HL-60 (cell line): ENCODE measurements around the gene KRT2.

Experiments
- DNase-seq, 2 experiments: peaks; one replicate each; pipeline ENCODE4 v3.0.0-alpha.2; 2010 to 2020; ENCODE audit warnings: low read depth in 1 of 2, low spot score in 1 of 2
- H3K27ac ChIP-seq: fragments of 250-450 bp; sonication (Bioruptor Pico); replicated peaks from 2 replicates; pipeline ENCODE4 v1.5.1; 2020; ENCODE audit warnings: mild to moderate bottlenecking, moderate library complexity
- H3K27me3 ChIP-seq: fragments of 250-450 bp; sonication (Bioruptor Pico); 2 replicates; pipeline ENCODE4 v1.5.1; 2021; ENCODE audit warnings: mild to moderate bottlenecking, moderate library complexity; ENCODE audit not compliant: insufficient read depth, poor library complexity, severe bottlenecking
- H3K4me3 ChIP-seq: replicated peaks from 2 replicates; pipeline ENCODE4 v1.5.1; 2011; ENCODE audit warnings: mild to moderate bottlenecking, control low read depth, low read length; ENCODE audit not compliant: insufficient read depth
- CTCF ChIP-seq: IDR thresholded peaks from one replicate; pipeline ENCODE4 v1.5.1; 2011; ENCODE audit warnings: low read length, control low read depth, inconsistent platforms; ENCODE audit not compliant: insufficient read depth
- GABPA ChIP-seq: IDR thresholded peaks from 2 replicates; pipeline ENCODE4 v1.6.1; 2012; ENCODE audit warnings: low read depth
- POLR2AphosphoS5 ChIP-seq: IDR thresholded peaks from 2 replicates; pipeline ENCODE4 v1.6.1; 2012; ENCODE audit warnings: low read depth
- REST ChIP-seq: IDR thresholded peaks from 2 replicates; pipeline ENCODE4 v1.6.1; 2012; ENCODE audit warnings: low read depth; ENCODE audit not compliant: insufficient replicate concordance
- SPI1 ChIP-seq: IDR thresholded peaks from 2 replicates; pipeline ENCODE4 v1.6.1; 2012; ENCODE audit warnings: low read depth, mild to moderate bottlenecking, borderline replicate concordance

KRT2 gene

GRCh38 chr12:52600475-52600874 is 51.5 kb downstream of the KRT2 start:
- Histone ChIP-seq H3K27me3 (peaks cover 2% of the 10 kb centered on the region), H3K27ac (no peak overlapping the region), H3K4me3 (no peak overlapping the region)
- TF ChIP-seq SPI1 (no peak), GABPA (no peak), POLR2AphosphoS5 (no peak), REST (no peak), CTCF (no peak)
- DNase-seq: no peak

GRCh38 chr12:52600071-52600470 is 51.9 kb downstream of the KRT2 start:
- DNase-seq: no peak
- H3K27me3 ChIP-seq: peaks cover 2% of the 10 kb centered on the region
- H3K4me3 ChIP-seq: no peak overlapping the region
- H3K27ac ChIP-seq: no peak overlapping the region
- TF ChIP-seq POLR2AphosphoS5 (no peak), REST (no peak), SPI1 (no peak), CTCF (no peak), GABPA (no peak)

GRCh38 chr12:52598966-52599365 is 53.0 kb downstream of the KRT2 start:
- no peak for TF ChIP-seq SPI1
- TF ChIP-seq GABPA: no peak
- no peak for TF ChIP-seq REST
- no peak for TF ChIP-seq CTCF
- TF ChIP-seq POLR2AphosphoS5: no peak
- H3K27ac ChIP-seq: no peak overlapping the region
- DNase-seq: no peak
- no peak overlapping the region for H3K4me3 ChIP-seq
- H3K27me3 ChIP-seq: peaks cover 2% of the 10 kb centered on the region
